HG02610 (cell line): Measurements from ENCODE around the gene SLC30A4.
"Not testable (repeated sequence)": the region's sequence is repeated elsewhere in the genome, so short reads cannot be mapped to it uniquely, and the experiment has no call there.

Source experiments
- ATAC-seq: cut with Tn5 transposase; IDR thresholded peaks from one replicate; pipeline ENCODE4 v1.9.1; 2021; ENCODE audit warnings: mild to moderate bottlenecking, moderate library complexity; ENCODE audit not compliant: unreplicated experiment

Gene SLC30A4

GRCh38 chr15:45522328-45523165 lies at the start of gene SLC30A4:
SLC30A4 (minus strand) TSS chr15:45522755; CDS start chr15:45522354, 401 bp downstream.
- peak; percentile 78 for ATAC-seq

GRCh38 chr15:45555934-45556608 lies 33.5 kb upstream of the SLC30A4 start:
- ATAC-seq: no peak

- no peak for ATAC-seq
These were observed 29.1 kb upstream of the SLC30A4 start for GRCh38 chr15:45551676-45552075.

GRCh38 chr15:45550436-45550835 lies 27.9 kb upstream of the SLC30A4 start:
- ATAC-seq: no peak

GRCh38 chr15:45549541-45550220 lies 27.1 kb upstream of the SLC30A4 start:
- no peak for ATAC-seq

- ATAC-seq: no peak
These were observed 26.4 kb upstream of the SLC30A4 start for GRCh38 chr15:45548753-45549520.

- ATAC-seq: no peak
These were observed 24.2 kb upstream of the SLC30A4 start for GRCh38 chr15:45546789-45547188.

- ATAC-seq: no peak
These were observed 21.9 kb upstream of the SLC30A4 start for GRCh38 chr15:45544266-45545023.

GRCh38 chr15:45543051-45543450 lies 20.5 kb upstream of the SLC30A4 start:
- ATAC-seq: no peak

GRCh38 chr15:45540531-45540930 lies 18.0 kb upstream of the SLC30A4 start:
- ATAC-seq: no peak

- ATAC-seq: no peak
These were observed 17.1 kb upstream of the SLC30A4 start for GRCh38 chr15:45539680-45540079.

GRCh38 chr15:45536934-45537333 lies 14.4 kb upstream of the SLC30A4 start:
- ATAC-seq: no peak

GRCh38 chr15:45535486-45536042 lies 13.0 kb upstream of the SLC30A4 start:
- ATAC-seq: no peak

GRCh38 chr15:45534821-45535220 lies 12.3 kb upstream of the SLC30A4 start:
- no peak for ATAC-seq

- ATAC-seq: not testable (repeated sequence)
These were observed 10.3 kb upstream of the SLC30A4 start for GRCh38 chr15:45532892-45533291.

GRCh38 chr15:45529613-45530012 lies 7.1 kb upstream of the SLC30A4 start:
- ATAC-seq: no peak

GRCh38 chr15:45527086-45527485 lies 4.5 kb upstream of the SLC30A4 start:
- no peak for ATAC-seq

- ATAC-seq: no peak
These were observed 558 bp upstream of the SLC30A4 start for GRCh38 chr15:45523166-45523460.

- no peak for ATAC-seq
These were observed 793 bp downstream of the SLC30A4 start for GRCh38 chr15:45521596-45522327.
